Keratinocyte (primary cell): Measurements from ENCODE around the gene PSMD6. TPM values are rescaled to one million over a fixed set of nuclear protein-coding genes. Genes with fewer than 3 reads are reported as not detected.
A peak's percentile ranks its signal among the peaks of the same experiment; 100 is the strongest.

Experiments
- DNase-seq: peaks from one replicate; pipeline ENCODE4 v3.0.0-alpha.2; 2011; ENCODE audit warnings: low read depth, missing footprints, low spot score
- FAIRE-seq: peaks from 2 replicates; lab custom pipeline; 2011; peaks lifted over from hg19 to GRCh38; lab: Jason Lieb, UNC
- H2AFZ ChIP-seq: 2 replicates; pipeline ENCODE4 v1.6.0; 2012; ENCODE audit warnings: low read length, control low read depth, inconsistent platforms; ENCODE audit not compliant: control insufficient read depth
- H3K27ac ChIP-seq: 2 replicates; pipeline ENCODE4 v1.5.1; 2011; ENCODE audit warnings: low read length; ENCODE audit not compliant: control insufficient read depth, insufficient read depth
- H3K27me3 ChIP-seq: 3 replicates; pipeline ENCODE4 v1.6.0; 2011; ENCODE audit warnings: low read length; ENCODE audit not compliant: control insufficient read depth, insufficient read depth; ENCODE audit errors: extremely low read depth
- H3K36me3 ChIP-seq, 2 experiments: 2 replicates in 1 of 2; 3 replicates in 1 of 2; pipeline ENCODE4 v1.5.1; 2011; ENCODE audit warnings: low read length in 2 of 2, mild to moderate bottlenecking in 1 of 2; ENCODE audit not compliant: control insufficient read depth in 2 of 2, insufficient read depth in 2 of 2; ENCODE audit errors: extremely low read depth in 1 of 2
- H3K4me1 ChIP-seq: 3 replicates; pipeline ENCODE4 v1.5.1; 2011; ENCODE audit warnings: low read length; ENCODE audit not compliant: control insufficient read depth, insufficient read depth; ENCODE audit errors: extremely low read depth
- H3K4me2 ChIP-seq: 3 replicates; pipeline ENCODE4 v1.6.0; 2011; ENCODE audit warnings: low read depth, low read length; ENCODE audit not compliant: control insufficient read depth, insufficient read depth; ENCODE audit errors: extremely low read depth
- H3K4me3 ChIP-seq, 3 experiments: fragments of 200-600 bp in 1 of 3; sonication (generic) in 1 of 3; 2 replicates in 2 of 3; 3 replicates in 1 of 3; pipeline ENCODE4 v1.5.1; 2011 to 2016; ENCODE audit warnings: low read length in 3 of 3, mild to moderate bottlenecking in 3 of 3, control low read depth in 2 of 3, inconsistent platforms in 1 of 3, low read depth in 1 of 3, mixed read lengths in 1 of 3, mixed run types in 1 of 3, moderate library complexity in 1 of 3; ENCODE audit not compliant: control insufficient read depth in 2 of 3, insufficient read depth in 2 of 3; ENCODE audit errors: extremely low read depth in 1 of 3
- H3K79me2 ChIP-seq: 2 replicates; pipeline ENCODE4 v1.6.0; 2012; ENCODE audit warnings: low read length; ENCODE audit not compliant: control insufficient read depth, insufficient read depth
- H3K9ac ChIP-seq: 3 replicates; pipeline ENCODE4 v1.6.0; 2011; ENCODE audit warnings: low read length; ENCODE audit not compliant: control insufficient read depth, insufficient read depth; ENCODE audit errors: extremely low read depth
- H3K9me1 ChIP-seq: 3 replicates; pipeline ENCODE4 v1.6.0; 2011; ENCODE audit warnings: low read length; ENCODE audit not compliant: control insufficient read depth, insufficient read depth; ENCODE audit errors: extremely low read depth
- H3K9me3 ChIP-seq: 2 replicates; pipeline ENCODE4 v1.5.1; 2012; ENCODE audit warnings: low read depth, low read length; ENCODE audit not compliant: control insufficient read depth
- H4K20me1 ChIP-seq: 3 replicates; pipeline ENCODE4 v1.6.0; 2011; ENCODE audit warnings: low read length; ENCODE audit not compliant: control insufficient read depth, insufficient read depth; ENCODE audit errors: extremely low read depth
- EZH2 ChIP-seq: IDR thresholded peaks from one replicate; pipeline ENCODE4 v1.6.1; 2012; ENCODE audit warnings: inconsistent platforms, mild to moderate bottlenecking, low read length, moderate library complexity
- dilution Hi-C: fragments of 300-500 bp; cut with MboI; formaldehyde crosslinking; loops from one replicate; pipeline ENCODE4 v1.7.0; 2020; ENCODE audit warnings: low sequenced_read_pairs; ENCODE audit not compliant: extremely low pct_ligation_motif_present
- polyA plus RNA-seq, 5 experiments: library from polyadenylated mRNA; depleted of rRNA in 3 of 5; stranded (reverse) in 3 of 5; stranded (forward) in 1 of 5; unstranded in 1 of 5; fragments of >200 nt; gene quantifications; 1 replicate in 1 of 5; 2 replicates in 3 of 5; 3 replicates in 1 of 5; pipeline versions ENCODE4 v1.2.1 to v1.2.3, GENCODE V29; 2011 to 2012; ENCODE audit warnings: missing spikeins in 2 of 5, low read depth in 1 of 5, low replicate concordance in 1 of 5
- TF ChIP-seq, protein P1 (sequence below), 3 experiments: IDR thresholded peaks in 1 of 3; conservative IDR thresholded peaks in 1 of 3; optimal IDR thresholded peaks in 1 of 3; 2 replicates in 2 of 3; 3 replicates in 1 of 3; pipeline versions ENCODE3 to v1.5.1; 2011; ENCODE audit warnings: low read length in 3 of 3, mild to moderate bottlenecking in 3 of 3, moderate library complexity in 2 of 3, control low read depth in 1 of 3, inconsistent platforms in 1 of 3; ENCODE audit not compliant: insufficient read depth in 2 of 3; ENCODE audit errors: extremely low read depth in 1 of 3

The PSMD6 gene
- polyA plus RNA-seq, 1 donor (not counting 4 experiments of a cell fraction or from before 2014, with no cell fraction given), result 100 TPM

DNA sequence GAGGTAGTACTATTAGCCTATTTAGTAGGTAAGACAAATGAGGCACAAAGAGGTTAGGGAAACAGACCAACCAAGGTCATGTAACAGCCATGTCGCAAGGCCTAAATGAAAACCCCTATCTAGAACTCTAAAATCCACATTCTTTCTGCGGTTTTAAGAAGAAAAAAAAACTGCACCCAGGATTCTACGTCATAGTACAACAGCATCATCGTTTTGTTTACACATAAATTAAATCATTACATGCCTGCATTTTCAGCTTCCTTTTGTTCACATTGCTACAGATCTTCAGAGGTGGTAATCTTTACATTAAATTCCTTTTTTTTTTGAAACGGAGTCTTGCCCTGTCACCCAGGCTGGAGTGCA lies 548 bp upstream of the PSMD6 start:
- Histone ChIP-seq H3K27me3 (no peaks in the 10 kb centered on the region), H3K27ac (no peak overlapping the region), H3K36me3 (peaks cover 8 to 12% of the 10 kb centered on the region in 2 experiments), H3K4me2 (peak overlapping the region; percentile 70), H3K9ac (peak overlapping the region; percentile 96), H3K4me3 (peak overlapping the region in 2 of 3 experiments; percentile 97 to 98), H2AFZ (peak overlapping the region; percentile 88), H3K9me1 (peaks cover 2% of the 10 kb centered on the region), H4K20me1 (no peaks in the 10 kb centered on the region), H3K9me3 (no peaks in the 10 kb centered on the region), H3K79me2 (peaks cover 31% of the 10 kb centered on the region), H3K4me1 (peaks cover 11% of the 10 kb centered on the region)
- no peak for TF ChIP-seq EZH2
- TF ChIP-seq, protein P1, sequence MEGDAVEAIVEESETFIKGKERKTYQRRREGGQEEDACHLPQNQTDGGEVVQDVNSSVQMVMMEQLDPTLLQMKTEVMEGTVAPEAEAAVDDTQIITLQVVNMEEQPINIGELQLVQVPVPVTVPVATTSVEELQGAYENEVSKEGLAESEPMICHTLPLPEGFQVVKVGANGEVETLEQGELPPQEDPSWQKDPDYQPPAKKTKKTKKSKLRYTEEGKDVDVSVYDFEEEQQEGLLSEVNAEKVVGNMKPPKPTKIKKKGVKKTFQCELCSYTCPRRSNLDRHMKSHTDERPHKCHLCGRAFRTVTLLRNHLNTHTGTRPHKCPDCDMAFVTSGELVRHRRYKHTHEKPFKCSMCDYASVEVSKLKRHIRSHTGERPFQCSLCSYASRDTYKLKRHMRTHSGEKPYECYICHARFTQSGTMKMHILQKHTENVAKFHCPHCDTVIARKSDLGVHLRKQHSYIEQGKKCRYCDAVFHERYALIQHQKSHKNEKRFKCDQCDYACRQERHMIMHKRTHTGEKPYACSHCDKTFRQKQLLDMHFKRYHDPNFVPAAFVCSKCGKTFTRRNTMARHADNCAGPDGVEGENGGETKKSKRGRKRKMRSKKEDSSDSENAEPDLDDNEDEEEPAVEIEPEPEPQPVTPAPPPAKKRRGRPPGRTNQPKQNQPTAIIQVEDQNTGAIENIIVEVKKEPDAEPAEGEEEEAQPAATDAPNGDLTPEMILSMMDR (optimal IDR thresholded peaks at IDR 0.05 in 1 of 3, IDR thresholded peaks at IDR 0.05 in 1 of 3, conservative IDR thresholded peaks at IDR 0.05 in 1 of 3; ENCODE audit: extremely low read depth in 1 of 3, insufficient read depth in 2 of 3, low read length in 3 of 3), result no peak
- DNase-seq (no peak), FAIRE-seq (no peak)
- dilution Hi-C loops, result no loop called here

DNA sequence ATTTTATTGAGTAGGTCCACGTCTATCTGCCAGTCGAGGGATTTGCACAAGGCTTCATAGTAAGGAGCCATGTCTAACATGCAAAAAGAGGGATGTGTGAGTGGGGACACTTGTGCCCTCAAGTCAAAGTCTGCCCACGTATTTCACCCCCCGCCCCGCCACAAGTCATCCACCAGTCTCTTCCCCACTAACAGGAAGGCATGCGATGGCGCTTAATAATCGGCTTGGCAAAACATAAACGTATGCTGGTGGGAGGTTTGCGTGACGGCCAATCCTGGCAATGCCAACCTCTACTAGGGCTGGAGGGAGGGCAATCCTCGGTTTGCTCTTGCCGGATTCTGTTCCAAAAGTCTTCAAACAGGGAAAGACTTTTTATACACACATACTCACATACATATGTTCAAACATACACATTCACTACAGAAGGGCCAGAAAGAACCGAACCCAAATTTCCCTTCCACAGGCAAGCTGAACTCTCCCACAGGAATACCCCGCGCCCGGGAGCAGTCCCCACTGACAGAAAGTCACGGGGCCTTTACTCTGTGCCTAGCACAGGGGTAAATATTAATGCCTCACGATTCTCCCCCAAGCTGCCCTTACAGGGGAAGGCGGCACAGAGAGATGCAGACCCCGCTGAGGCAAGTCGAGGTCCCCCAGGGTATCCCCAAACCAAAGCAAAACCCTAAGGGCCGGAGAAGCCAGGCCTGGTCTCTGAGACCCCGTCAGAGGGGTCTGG lies 675 bp downstream of the PSMD6 start:
- Histone ChIP-seq H3K4me2 (peak overlapping the region; percentile 98), H3K27me3 (no peaks in the 10 kb centered on the region), H3K79me2 (peaks cover 31% of the 10 kb centered on the region), H3K4me1 (peaks cover 15% of the 10 kb centered on the region), H3K27ac (peak overlapping the region; percentile 92), H3K36me3 (peaks cover 12 to 13% of the 10 kb centered on the region in 2 experiments), H3K4me3 (peak overlapping the region; percentile 96 to 98 (median 97)), H3K9me1 (peaks cover 2% of the 10 kb centered on the region), H3K9me3 (no peaks in the 10 kb centered on the region), H4K20me1 (no peaks in the 10 kb centered on the region), H3K9ac (peak overlapping the region; percentile 96), H2AFZ (peak overlapping the region; percentile 99)
- TF ChIP-seq, protein P1 (optimal IDR thresholded peaks at IDR 0.05 in 1 of 3, IDR thresholded peaks at IDR 0.05 in 1 of 3, conservative IDR thresholded peaks at IDR 0.05 in 1 of 3; ENCODE audit: extremely low read depth in 1 of 3, insufficient read depth in 2 of 3, low read length in 3 of 3), result no peak
- DNase-seq (no peak), FAIRE-seq (no peak)
- dilution Hi-C loops, result no loop called here
